ENCODE data around the gene KRT33B. TPM values are rescaled to one million over a fixed set of nuclear protein-coding genes. Genes with fewer than 3 reads are reported as not detected.
"Not testable (repeated sequence)": the region's sequence is repeated elsewhere in the genome, so short reads cannot be mapped to it uniquely, and the experiment has no call there.

KRT33B gene
- total RNA-seq, 1 donor from 2014 or later: not detected

DNA sequence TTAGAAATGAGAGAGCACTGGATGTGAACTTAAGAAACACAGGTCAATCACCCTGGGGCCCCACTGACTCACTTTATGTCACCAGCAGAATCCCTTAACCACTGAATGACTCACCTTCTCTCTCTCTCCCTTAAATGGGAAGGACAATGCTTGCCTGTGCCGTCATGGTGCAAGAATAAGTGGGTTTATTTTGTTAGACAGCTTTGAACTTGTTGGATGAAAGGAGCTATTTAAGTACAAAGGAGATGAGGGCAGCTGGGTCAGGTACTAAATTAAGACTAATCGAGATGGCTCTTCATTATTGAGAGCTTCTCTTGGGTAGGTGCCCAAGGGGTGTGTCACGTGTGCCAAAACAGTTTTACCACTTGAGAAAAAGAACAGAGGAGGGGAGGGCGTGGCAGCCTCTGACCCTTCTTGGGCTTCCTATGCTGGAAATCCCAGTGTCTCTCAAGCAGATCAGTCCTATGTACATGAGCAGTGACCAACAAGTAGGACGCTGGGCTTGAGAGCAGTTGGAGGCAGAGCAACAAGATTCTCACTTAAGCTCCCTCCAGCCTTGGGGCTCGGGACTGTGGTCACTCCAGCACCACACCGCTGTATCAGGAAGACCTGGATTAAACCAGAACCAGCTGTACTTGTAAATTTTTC is 34.5 kb upstream of the KRT33B start:
- Mint-ChIP-seq H3K9me3 (no peaks in the 10 kb centered on the region), H3K27me3 (ENCODE audit: low read depth) (no peaks in the 10 kb centered on the region), H3K36me3 (ENCODE audit: low read depth) (no peaks in the 10 kb centered on the region), H3K27ac (peak overlapping the region; percentile 82), H3K4me1 (ENCODE audit: low read depth) (peaks cover 24% of the 10 kb centered on the region), H3K4me3 (ENCODE audit: low read depth) (no peak overlapping the region)
- no peak for DNase-seq (ENCODE audit: low spot score)
- intact Hi-C loops (cut with micrococcal nuclease): loop anchor here (2.0 to 10.0 kb wide), 4 partner anchors 62 to 859 kb away; no protein-coding TSS in a partner anchor

DNA sequence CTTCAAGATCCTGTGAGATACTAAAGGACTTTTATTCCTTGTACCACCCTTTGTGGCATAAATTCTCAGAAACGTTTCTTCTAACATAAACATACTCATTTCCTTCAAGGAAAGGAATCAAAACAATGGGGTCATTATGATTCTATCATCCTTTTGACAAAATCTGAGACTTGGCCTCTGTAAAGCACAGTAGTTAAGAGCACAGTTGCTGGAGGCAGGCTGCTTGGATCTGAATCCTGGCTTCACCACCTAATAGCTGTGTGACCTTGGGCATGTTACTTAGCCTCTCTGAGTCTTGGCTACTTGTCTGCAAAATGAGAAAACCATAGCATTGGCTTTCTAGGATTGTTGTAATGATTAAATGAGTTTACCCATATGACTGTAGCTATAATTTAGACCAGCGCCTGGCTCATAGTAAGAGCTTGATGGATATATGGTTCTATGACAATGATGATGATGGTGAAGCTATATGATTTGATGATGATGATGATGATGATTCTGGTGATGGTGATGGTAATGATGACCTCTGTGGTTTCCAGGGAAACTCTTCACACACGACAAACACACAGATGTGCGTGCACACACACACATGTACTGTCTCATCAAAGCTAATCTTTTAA is 33.9 kb upstream of the KRT33B start:
- no peaks in the 10 kb centered on the region for H3K9me3 Mint-ChIP-seq
- no peaks in the 10 kb centered on the region for H3K36me3 Mint-ChIP-seq (ENCODE audit: low read depth)
- H3K27me3 Mint-ChIP-seq (ENCODE audit: low read depth): no peaks in the 10 kb centered on the region
- DNase-seq (ENCODE audit: low spot score): no peak
- no peak overlapping the region for H3K4me3 Mint-ChIP-seq (ENCODE audit: low read depth)
- H3K27ac Mint-ChIP-seq: peak overlapping the region; percentile 82
- intact Hi-C loops (cut with micrococcal nuclease): loop anchor here (2.0 to 10.0 kb wide), 4 partner anchors 61 to 859 kb away; no protein-coding TSS in a partner anchor
- peaks cover 24% of the 10 kb centered on the region for H3K4me1 Mint-ChIP-seq (ENCODE audit: low read depth)

DNA sequence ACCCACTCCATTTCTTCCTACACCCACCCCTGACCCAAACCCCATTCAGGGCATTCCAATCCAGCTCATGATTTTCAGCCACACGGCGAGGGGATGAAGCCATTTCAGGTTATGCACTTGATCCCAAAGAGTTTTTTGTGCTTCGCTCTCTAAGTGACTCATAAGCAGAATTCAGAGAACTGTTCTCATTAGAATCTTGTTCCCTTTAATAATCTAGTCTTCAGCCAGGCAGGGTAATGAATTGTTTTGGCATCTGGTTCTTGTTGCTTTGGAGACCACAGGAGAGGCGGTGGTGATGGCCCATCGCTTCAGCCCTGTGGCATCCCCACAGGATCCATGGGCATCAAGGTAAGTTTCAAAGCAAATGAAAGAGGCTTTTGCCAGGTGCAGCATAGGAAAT is 32.5 kb upstream of the KRT33B start:
- H3K4me3 Mint-ChIP-seq (ENCODE audit: low read depth): no peak overlapping the region
- no peak for DNase-seq (ENCODE audit: low spot score)
- intact Hi-C loops (cut with micrococcal nuclease): loop anchor here (5.0 to 10.0 kb wide), 3 partner anchors 60 to 857 kb away; no protein-coding TSS in a partner anchor
- no peaks in the 10 kb centered on the region for H3K36me3 Mint-ChIP-seq (ENCODE audit: low read depth)
- no peaks in the 10 kb centered on the region for H3K9me3 Mint-ChIP-seq
- H3K27ac Mint-ChIP-seq: peak overlapping the region; percentile 67
- no peaks in the 10 kb centered on the region for H3K27me3 Mint-ChIP-seq (ENCODE audit: low read depth)
- peaks cover 24% of the 10 kb centered on the region for H3K4me1 Mint-ChIP-seq (ENCODE audit: low read depth)

DNA sequence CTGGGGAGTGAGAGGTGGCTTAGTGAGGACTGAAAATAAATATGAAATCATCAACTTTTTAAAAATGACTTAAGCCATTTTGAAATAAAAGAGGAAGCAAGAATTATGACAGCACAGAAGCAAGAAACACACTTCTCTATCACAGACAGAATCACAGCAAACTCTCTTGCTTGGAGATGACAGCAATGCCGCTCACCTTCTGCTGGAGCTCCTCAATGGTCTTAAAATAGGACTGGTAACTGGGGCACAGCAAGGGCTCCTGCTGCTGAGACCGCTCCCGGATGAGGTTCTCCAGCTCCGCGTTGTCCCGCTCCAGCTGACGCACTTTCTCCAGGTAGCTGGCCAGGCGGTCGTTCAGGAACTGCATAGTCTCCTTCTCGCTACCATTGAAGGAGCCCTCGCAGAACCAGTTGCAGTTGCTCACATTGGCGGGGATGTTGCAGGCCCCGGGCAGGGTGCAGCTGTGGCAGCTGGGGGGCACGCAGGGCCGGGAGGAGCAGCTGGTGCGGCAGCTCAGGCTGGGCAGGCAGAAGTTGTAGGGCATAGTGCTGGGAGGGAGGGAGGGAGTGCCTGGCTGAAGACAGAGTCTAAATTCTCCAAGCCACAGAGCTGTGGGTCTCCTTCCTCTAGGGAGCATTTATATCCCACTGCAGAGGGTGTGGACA is 27.5 kb upstream of the KRT33B start, which contains the start of gene KRT31:
Gene KRT31, minus strand, starts transcription at position 613 of the 665 bp plus-strand sequence. Its CDS starts 69 bp downstream, at position 544.
- Mint-ChIP-seq H3K4me1 (ENCODE audit: low read depth) (peaks cover 2% of the 10 kb centered on the region), H3K27ac (no peak within 1 kb of the TSS), H3K27me3 (ENCODE audit: low read depth) (no peaks in the 10 kb centered on the region), H3K9me3 (no peaks in the 10 kb centered on the region), H3K36me3 (ENCODE audit: low read depth) (no peaks in the 10 kb centered on the region), H3K4me3 (ENCODE audit: low read depth) (no peak within 1 kb of the TSS)
- no peak for DNase-seq (ENCODE audit: low spot score)
- intact Hi-C loops (cut with micrococcal nuclease): no loop called here

DNA sequence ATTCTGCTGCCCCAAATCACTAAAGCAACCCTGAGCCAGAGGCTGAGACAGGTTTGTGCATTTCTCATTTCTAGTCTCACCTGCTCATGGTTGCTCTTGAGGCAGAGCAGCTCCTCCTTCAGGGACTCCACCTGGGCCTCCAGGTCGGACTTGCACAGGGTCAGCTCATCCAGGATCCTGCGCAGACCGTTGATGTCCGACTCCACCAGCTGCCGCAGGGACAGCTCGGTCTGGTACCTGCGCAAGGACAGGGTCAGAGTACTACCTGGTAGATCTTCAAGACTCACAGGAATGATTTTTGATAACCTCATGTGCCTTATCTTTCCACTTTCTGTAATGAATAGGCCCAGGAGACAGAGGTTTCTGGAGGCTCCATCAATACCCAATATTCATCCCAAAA is 26.7 kb upstream of the KRT33B start:
- H3K4me3 Mint-ChIP-seq (ENCODE audit: low read depth): no peak overlapping the region
- H3K4me1 Mint-ChIP-seq (ENCODE audit: low read depth): no peaks in the 10 kb centered on the region
- H3K27me3 Mint-ChIP-seq (ENCODE audit: low read depth): no peaks in the 10 kb centered on the region
- intact Hi-C loops (cut with micrococcal nuclease): no loop called here
- H3K9me3 Mint-ChIP-seq: no peaks in the 10 kb centered on the region
- no peak for DNase-seq (ENCODE audit: low spot score)
- H3K36me3 Mint-ChIP-seq (ENCODE audit: low read depth): no peaks in the 10 kb centered on the region
- H3K27ac Mint-ChIP-seq: no peak overlapping the region

DNA sequence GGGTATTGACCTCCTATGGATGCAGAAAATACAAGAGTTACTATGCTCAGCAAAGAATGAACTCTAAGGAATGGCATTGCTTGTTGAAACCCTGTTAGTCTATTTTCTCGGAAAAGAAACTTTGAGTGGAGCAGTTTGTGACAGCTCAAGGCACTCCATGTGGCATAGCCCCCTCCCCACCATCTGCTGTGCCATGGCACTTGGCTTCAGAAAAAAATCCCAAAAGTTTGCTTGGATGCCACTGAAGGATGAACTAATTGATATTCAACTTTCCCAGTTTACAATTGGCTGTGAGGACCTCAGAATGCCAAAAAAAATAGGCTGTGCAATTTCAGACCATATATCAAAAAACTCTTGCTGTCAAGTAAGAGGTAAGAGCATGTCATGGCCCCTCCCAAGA is 26.0 kb upstream of the KRT33B start:
- no peak overlapping the region for H3K4me3 Mint-ChIP-seq (ENCODE audit: low read depth)
- intact Hi-C loops (cut with micrococcal nuclease): no loop called here

DNA sequence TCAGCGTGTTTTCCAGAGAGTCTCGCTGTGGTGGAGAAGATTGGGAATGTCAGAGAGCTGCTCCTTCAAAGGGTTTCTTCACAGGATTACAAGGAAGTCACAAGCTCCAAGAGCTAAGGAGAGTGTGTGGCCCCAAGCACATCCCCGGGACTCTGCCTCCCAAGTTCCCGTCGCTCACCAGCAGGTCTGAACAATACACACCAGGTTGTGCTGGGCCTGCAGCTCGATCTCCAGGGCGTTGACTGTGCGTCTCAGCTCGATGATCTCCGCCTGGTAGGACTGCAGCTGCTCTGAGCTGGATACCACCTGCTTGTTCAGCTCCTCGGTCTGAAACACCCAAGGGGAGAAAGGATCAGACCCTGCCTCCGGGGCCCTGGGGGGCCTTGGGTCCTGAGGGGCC is 25.4 kb upstream of the KRT33B start:
- H3K9me3 Mint-ChIP-seq; H3K36me3 Mint-ChIP-seq (ENCODE audit: low read depth); H3K27me3 Mint-ChIP-seq (ENCODE audit: low read depth); intact Hi-C loops (cut with micrococcal nuclease); H3K4me1 Mint-ChIP-seq (ENCODE audit: low read depth); H3K4me3 Mint-ChIP-seq (ENCODE audit: low read depth); H3K27ac Mint-ChIP-seq; DNase-seq (ENCODE audit: low spot score): not testable (repeated sequence)

More for the DNA sequence above, 26.0 kb upstream of the KRT33B start:
- DNase-seq (ENCODE audit: low spot score): no peak
- Mint-ChIP-seq H3K36me3 (ENCODE audit: low read depth) (no peaks in the 10 kb centered on the region), H3K4me1 (ENCODE audit: low read depth) (no peaks in the 10 kb centered on the region), H3K27ac (no peak overlapping the region), H3K27me3 (ENCODE audit: low read depth) (no peaks in the 10 kb centered on the region), H3K9me3 (no peaks in the 10 kb centered on the region)

DNA sequence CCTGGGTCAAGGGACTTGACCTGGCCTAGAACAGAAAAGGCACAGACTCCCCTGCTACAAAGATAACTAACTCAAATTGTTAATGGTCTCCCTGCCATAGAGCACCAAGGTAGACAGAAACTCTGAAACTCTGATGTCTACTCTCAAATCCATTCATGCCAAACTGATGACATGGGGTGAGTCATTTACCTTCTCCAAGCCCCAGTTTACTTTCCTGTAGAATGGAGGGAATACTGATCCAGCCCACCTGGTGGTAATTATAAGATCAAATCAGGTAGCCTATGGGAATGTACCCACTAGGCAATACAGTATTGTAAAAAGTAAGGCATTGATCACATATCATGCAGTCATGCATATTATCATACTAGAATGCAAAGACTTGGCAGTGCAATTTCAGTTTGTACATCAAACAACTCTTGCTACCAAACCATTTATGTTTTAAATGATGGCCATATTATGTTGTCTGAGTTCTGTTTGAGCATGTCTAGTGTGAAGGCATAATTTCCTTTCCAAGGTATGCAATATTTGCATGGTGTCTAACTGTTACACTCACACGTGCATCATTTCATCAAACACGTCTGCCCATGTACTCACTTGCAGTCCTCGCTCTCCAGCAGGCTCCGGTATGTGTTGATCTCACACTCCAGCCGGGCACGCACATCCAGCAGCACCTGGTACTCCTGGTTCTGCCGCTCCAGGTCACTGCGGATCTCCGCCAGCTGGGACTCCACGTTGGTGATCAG is 24.8 kb upstream of the KRT33B start:
- DNase-seq (ENCODE audit: low spot score): no peak
- Mint-ChIP-seq H3K4me1 (ENCODE audit: low read depth) (no peaks in the 10 kb centered on the region), H3K27me3 (ENCODE audit: low read depth) (peaks cover 3% of the 10 kb centered on the region), H3K9me3 (no peaks in the 10 kb centered on the region), H3K4me3 (ENCODE audit: low read depth) (no peak overlapping the region), H3K36me3 (ENCODE audit: low read depth) (no peaks in the 10 kb centered on the region), H3K27ac (no peak overlapping the region)
- intact Hi-C loops (cut with micrococcal nuclease): no loop called here

DNA sequence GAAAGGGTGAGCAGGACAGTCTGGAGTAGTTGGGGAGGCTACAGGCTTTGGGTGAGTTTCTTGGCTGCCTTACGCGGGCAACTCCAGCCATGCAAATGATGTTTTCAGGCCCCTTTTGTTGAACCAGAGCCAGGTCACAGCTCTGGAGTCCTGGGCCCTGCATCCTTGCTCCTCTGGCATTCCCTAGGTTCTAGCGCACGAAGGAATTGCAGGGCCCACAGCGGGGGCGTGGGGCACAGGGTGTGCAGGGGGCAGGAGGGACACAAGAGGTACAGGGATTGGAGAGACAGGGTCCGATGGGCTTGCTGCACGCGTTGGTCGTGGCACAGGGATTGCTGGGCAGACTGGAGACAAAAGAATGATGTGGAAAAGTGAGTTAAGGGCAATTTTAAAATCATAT is 24.2 kb upstream of the KRT33B start:
- no peaks in the 10 kb centered on the region for H3K36me3 Mint-ChIP-seq (ENCODE audit: low read depth)
- no peak for DNase-seq (ENCODE audit: low spot score)
- H3K4me3 Mint-ChIP-seq (ENCODE audit: low read depth): no peak overlapping the region
- H3K27me3 Mint-ChIP-seq (ENCODE audit: low read depth): peaks cover 4% of the 10 kb centered on the region
- H3K27ac Mint-ChIP-seq: no peak overlapping the region
- intact Hi-C loops (cut with micrococcal nuclease): no loop called here
- no peaks in the 10 kb centered on the region for H3K9me3 Mint-ChIP-seq
- no peaks in the 10 kb centered on the region for H3K4me1 Mint-ChIP-seq (ENCODE audit: low read depth)

DNA sequence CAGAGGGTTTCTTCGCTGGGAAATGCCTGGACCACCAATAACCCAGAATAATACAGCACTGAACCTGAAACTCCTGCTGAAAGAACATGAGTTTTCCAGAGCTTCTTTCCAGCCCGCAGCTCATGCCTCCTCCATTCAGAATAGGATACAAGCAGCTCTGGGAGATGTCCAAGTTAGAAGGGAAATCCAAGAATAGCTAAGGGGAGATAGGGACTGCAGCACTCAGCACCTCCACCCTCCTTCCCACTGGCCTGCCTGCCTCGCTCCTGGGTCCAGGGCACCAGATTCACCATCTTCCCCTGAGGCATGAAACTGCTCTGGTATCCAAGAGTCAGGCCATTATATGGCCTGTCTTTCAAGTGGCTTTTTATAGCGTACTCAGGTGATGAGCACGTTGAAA is 23.7 kb upstream of the KRT33B start:
- Mint-ChIP-seq H3K27ac (no peak overlapping the region), H3K4me3 (ENCODE audit: low read depth) (no peak overlapping the region), H3K4me1 (ENCODE audit: low read depth) (no peaks in the 10 kb centered on the region), H3K9me3 (no peaks in the 10 kb centered on the region), H3K27me3 (ENCODE audit: low read depth) (peaks cover 5% of the 10 kb centered on the region), H3K36me3 (ENCODE audit: low read depth) (no peaks in the 10 kb centered on the region)
- intact Hi-C loops (cut with micrococcal nuclease): no loop called here
- DNase-seq (ENCODE audit: low spot score): no peak

DNA sequence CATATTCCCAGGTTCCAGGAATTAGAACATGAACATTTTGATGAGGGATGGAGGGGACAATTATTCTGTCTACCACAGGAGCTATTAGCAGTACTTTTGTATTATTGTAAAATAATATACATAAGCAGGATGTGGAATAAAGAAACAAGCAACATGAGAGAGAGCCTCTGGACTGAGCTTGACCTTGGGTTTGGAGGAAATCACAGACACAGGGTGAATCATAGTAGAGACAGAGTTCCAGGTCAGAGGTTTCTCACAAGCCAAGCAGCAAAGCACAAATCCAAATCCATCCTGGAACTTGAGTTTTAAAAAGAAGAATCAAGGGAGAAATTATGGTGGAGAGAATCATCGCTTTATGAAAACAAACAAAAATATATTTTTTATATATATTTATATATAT is 22.7 kb upstream of the KRT33B start:
- Mint-ChIP-seq H3K27ac (no peak overlapping the region), H3K4me3 (ENCODE audit: low read depth) (no peak overlapping the region), H3K36me3 (ENCODE audit: low read depth) (no peaks in the 10 kb centered on the region), H3K27me3 (ENCODE audit: low read depth) (peaks cover 7% of the 10 kb centered on the region), H3K9me3 (peaks cover 2% of the 10 kb centered on the region), H3K4me1 (ENCODE audit: low read depth) (no peaks in the 10 kb centered on the region)
- DNase-seq (ENCODE audit: low spot score): no peak
- intact Hi-C loops (cut with micrococcal nuclease): no loop called here

DNA sequence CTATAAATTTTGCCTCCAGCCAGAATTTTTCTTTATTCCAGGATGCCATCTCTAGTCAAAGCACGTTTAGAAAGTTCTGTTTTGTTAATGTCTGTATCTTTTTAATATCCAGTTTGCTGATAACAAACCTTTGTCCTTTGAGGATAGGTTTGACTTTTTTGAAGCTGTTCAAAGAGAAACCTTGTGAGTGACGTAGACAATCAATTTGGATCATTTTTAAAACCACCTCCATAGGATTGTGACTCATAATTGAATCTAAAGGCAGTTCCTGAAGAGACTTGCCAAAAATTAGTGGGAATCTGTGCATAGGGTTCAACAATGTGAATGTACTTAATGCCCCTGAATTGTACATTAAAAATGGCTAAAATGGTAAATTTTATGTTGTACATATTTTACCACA is 21.9 kb upstream of the KRT33B start:
- Mint-ChIP-seq H3K27me3 (ENCODE audit: low read depth) (peaks cover 9% of the 10 kb centered on the region), H3K27ac (no peak overlapping the region), H3K4me1 (ENCODE audit: low read depth) (no peaks in the 10 kb centered on the region), H3K9me3 (peaks cover 6% of the 10 kb centered on the region), H3K36me3 (ENCODE audit: low read depth) (no peaks in the 10 kb centered on the region), H3K4me3 (ENCODE audit: low read depth) (no peak overlapping the region)
- intact Hi-C loops (cut with micrococcal nuclease): no loop called here
- DNase-seq (ENCODE audit: low spot score): no peak

Data from activated T-helper 2 cell treated with anti-CD3 and anti-CD28 coated beads, Interferon-gamma antibody, Interleukin-2, Interleukin-4, amounts not matched to agents 10 μg/mL and 5 μg/mL and 100 μg/mL, durations not matched to agents 14 hours and 24 hours and 36 hours (primary cell).